ENCODE data around the gene TRIM59. TPM values are rescaled to one million over a fixed set of nuclear protein-coding genes. Genes with fewer than 3 reads are reported as not detected.
"Not testable (repeated sequence)": the region's sequence is repeated elsewhere in the genome, so short reads cannot be mapped to it uniquely, and the experiment has no call there.

TRIM59 gene
- total RNA-seq, 1 donor from 2014 or later = 33.2 TPM

GRCh38 chr3:160473978-160474377, 24.4 kb upstream of the TRIM59 start:
- H3K36me3 Mint-ChIP-seq (ENCODE audit: low read depth) = no peaks in the 10 kb centered on the region
- no peaks in the 10 kb centered on the region for H3K4me1 Mint-ChIP-seq (ENCODE audit: low read depth)
- no peak for DNase-seq (ENCODE audit: low spot score)
- no peak overlapping the region for H3K27ac Mint-ChIP-seq
- no peaks in the 10 kb centered on the region for H3K27me3 Mint-ChIP-seq (ENCODE audit: insufficient read depth)
- H3K4me3 Mint-ChIP-seq = no peak overlapping the region
- intact Hi-C loops (cut with micrococcal nuclease) = no loop called here
- peaks cover 11% of the 10 kb centered on the region for H3K9me3 Mint-ChIP-seq

- Mint-ChIP-seq H3K4me1 (ENCODE audit: low read depth) (no peaks in the 10 kb centered on the region), H3K27ac (no peak overlapping the region), H3K36me3 (ENCODE audit: low read depth) (no peaks in the 10 kb centered on the region), H3K9me3 (peaks cover 14% of the 10 kb centered on the region), H3K27me3 (ENCODE audit: insufficient read depth) (no peaks in the 10 kb centered on the region), H3K4me3 (no peak overlapping the region)
- intact Hi-C loops (cut with micrococcal nuclease) = no loop called here
- DNase-seq (ENCODE audit: low spot score) = no peak
Observed at GRCh38 chr3:160473221-160473620, 23.6 kb upstream of the TRIM59 start.

- no peaks in the 10 kb centered on the region for H3K27me3 Mint-ChIP-seq (ENCODE audit: insufficient read depth)
- no peaks in the 10 kb centered on the region for H3K36me3 Mint-ChIP-seq (ENCODE audit: low read depth)
- H3K27ac Mint-ChIP-seq = no peak overlapping the region
- no peak for DNase-seq (ENCODE audit: low spot score)
- intact Hi-C loops (cut with micrococcal nuclease) = no loop called here
- H3K4me3 Mint-ChIP-seq = no peak overlapping the region
- peaks cover 14% of the 10 kb centered on the region for H3K9me3 Mint-ChIP-seq
- H3K4me1 Mint-ChIP-seq (ENCODE audit: low read depth) = no peaks in the 10 kb centered on the region
Observed at GRCh38 chr3:160472344-160472743, 22.8 kb upstream of the TRIM59 start.

- no peak overlapping the region for H3K4me3 Mint-ChIP-seq
- intact Hi-C loops (cut with micrococcal nuclease) = no loop called here
- no peaks in the 10 kb centered on the region for H3K36me3 Mint-ChIP-seq (ENCODE audit: low read depth)
- H3K27me3 Mint-ChIP-seq (ENCODE audit: insufficient read depth) = peaks cover 3% of the 10 kb centered on the region
- H3K4me1 Mint-ChIP-seq (ENCODE audit: low read depth) = no peaks in the 10 kb centered on the region
- H3K27ac Mint-ChIP-seq = no peak overlapping the region
- H3K9me3 Mint-ChIP-seq = peaks cover 14% of the 10 kb centered on the region
- DNase-seq (ENCODE audit: low spot score) = no peak
Observed at GRCh38 chr3:160471892-160472291, 22.3 kb upstream of the TRIM59 start.

- H3K36me3 Mint-ChIP-seq (ENCODE audit: low read depth) = no peaks in the 10 kb centered on the region
- H3K4me3 Mint-ChIP-seq = no peak overlapping the region
- H3K27me3 Mint-ChIP-seq (ENCODE audit: insufficient read depth) = peaks cover 16% of the 10 kb centered on the region
- DNase-seq (ENCODE audit: low spot score) = no peak
- intact Hi-C loops (cut with micrococcal nuclease) = no loop called here
- peaks cover 14% of the 10 kb centered on the region for H3K9me3 Mint-ChIP-seq
- no peaks in the 10 kb centered on the region for H3K4me1 Mint-ChIP-seq (ENCODE audit: low read depth)
- no peak overlapping the region for H3K27ac Mint-ChIP-seq
Observed at GRCh38 chr3:160470181-160470580, 20.6 kb upstream of the TRIM59 start.

GRCh38 chr3:160464971-160465370, 15.4 kb upstream of the TRIM59 start:
- H3K27ac Mint-ChIP-seq = no peak overlapping the region
- H3K27me3 Mint-ChIP-seq (ENCODE audit: insufficient read depth) = peaks cover 32% of the 10 kb centered on the region
- H3K36me3 Mint-ChIP-seq (ENCODE audit: low read depth) = no peaks in the 10 kb centered on the region
- no peaks in the 10 kb centered on the region for H3K4me1 Mint-ChIP-seq (ENCODE audit: low read depth)
- H3K4me3 Mint-ChIP-seq = no peak overlapping the region
- no peak for DNase-seq (ENCODE audit: low spot score)
- intact Hi-C loops (cut with micrococcal nuclease) = no loop called here
- peaks cover 13% of the 10 kb centered on the region for H3K9me3 Mint-ChIP-seq

- Mint-ChIP-seq H3K9me3 (peaks cover 7% of the 10 kb centered on the region), H3K4me3 (no peak overlapping the region), H3K27ac (no peak overlapping the region), H3K36me3 (ENCODE audit: low read depth) (no peaks in the 10 kb centered on the region), H3K4me1 (ENCODE audit: low read depth) (no peaks in the 10 kb centered on the region), H3K27me3 (ENCODE audit: insufficient read depth) (peaks cover 32% of the 10 kb centered on the region)
- intact Hi-C loops (cut with micrococcal nuclease) = no loop called here
- DNase-seq (ENCODE audit: low spot score) = no peak
Observed at GRCh38 chr3:160464321-160464720, 14.7 kb upstream of the TRIM59 start.

GRCh38 chr3:160460033-160460432, 10.4 kb upstream of the TRIM59 start:
- H3K4me1 Mint-ChIP-seq (ENCODE audit: low read depth) = no peaks in the 10 kb centered on the region
- DNase-seq (ENCODE audit: low spot score) = no peak
- H3K36me3 Mint-ChIP-seq (ENCODE audit: low read depth) = no peaks in the 10 kb centered on the region
- peaks cover 32% of the 10 kb centered on the region for H3K27me3 Mint-ChIP-seq (ENCODE audit: insufficient read depth)
- H3K27ac Mint-ChIP-seq = no peak overlapping the region
- H3K9me3 Mint-ChIP-seq = no peaks in the 10 kb centered on the region
- H3K4me3 Mint-ChIP-seq = no peak overlapping the region
- intact Hi-C loops (cut with micrococcal nuclease) = no loop called here

GRCh38 chr3:160459450-160459970, 9.9 kb upstream of the TRIM59 start:
- H3K9me3 Mint-ChIP-seq = no peaks in the 10 kb centered on the region
- H3K36me3 Mint-ChIP-seq (ENCODE audit: low read depth) = no peaks in the 10 kb centered on the region
- H3K4me3 Mint-ChIP-seq = no peak overlapping the region
- intact Hi-C loops (cut with micrococcal nuclease) = no loop called here
- H3K27me3 Mint-ChIP-seq (ENCODE audit: insufficient read depth) = peaks cover 28% of the 10 kb centered on the region
- no peak overlapping the region for H3K27ac Mint-ChIP-seq
- H3K4me1 Mint-ChIP-seq (ENCODE audit: low read depth) = no peaks in the 10 kb centered on the region
- no peak for DNase-seq (ENCODE audit: low spot score)

- intact Hi-C loops (cut with micrococcal nuclease) = no loop called here
- DNase-seq (ENCODE audit: low spot score) = no peak
- H3K36me3 Mint-ChIP-seq (ENCODE audit: low read depth) = no peaks in the 10 kb centered on the region
- H3K9me3 Mint-ChIP-seq = no peaks in the 10 kb centered on the region
- H3K4me3 Mint-ChIP-seq = no peak overlapping the region
- H3K4me1 Mint-ChIP-seq (ENCODE audit: low read depth) = no peaks in the 10 kb centered on the region
- H3K27ac Mint-ChIP-seq = no peak overlapping the region
- H3K27me3 Mint-ChIP-seq (ENCODE audit: insufficient read depth) = peaks cover 35% of the 10 kb centered on the region
Observed at GRCh38 chr3:160458151-160458550, 8.6 kb upstream of the TRIM59 start.

GRCh38 chr3:160455846-160456245, 6.3 kb upstream of the TRIM59 start:
- Mint-ChIP-seq H3K27ac (no peak overlapping the region), H3K4me1 (ENCODE audit: low read depth) (no peaks in the 10 kb centered on the region), H3K9me3 (no peaks in the 10 kb centered on the region), H3K27me3 (ENCODE audit: insufficient read depth) (peaks cover 22% of the 10 kb centered on the region), H3K36me3 (ENCODE audit: low read depth) (no peaks in the 10 kb centered on the region), H3K4me3 (no peak overlapping the region)
- no peak for DNase-seq (ENCODE audit: low spot score)
- intact Hi-C loops (cut with micrococcal nuclease) = no loop called here

- peaks cover 5% of the 10 kb centered on the region for H3K9me3 Mint-ChIP-seq
- peaks cover 22% of the 10 kb centered on the region for H3K27me3 Mint-ChIP-seq (ENCODE audit: insufficient read depth)
- H3K4me3 Mint-ChIP-seq = no peak overlapping the region
- peaks cover 3% of the 10 kb centered on the region for H3K36me3 Mint-ChIP-seq (ENCODE audit: low read depth)
- H3K4me1 Mint-ChIP-seq (ENCODE audit: low read depth) = no peaks in the 10 kb centered on the region
- intact Hi-C loops (cut with micrococcal nuclease) = no loop called here
- no peak for DNase-seq (ENCODE audit: low spot score)
- no peak overlapping the region for H3K27ac Mint-ChIP-seq
Observed at GRCh38 chr3:160454995-160455394, 5.4 kb upstream of the TRIM59 start.

- H3K27me3 Mint-ChIP-seq (ENCODE audit: insufficient read depth) = peaks cover 19% of the 10 kb centered on the region
- intact Hi-C loops (cut with micrococcal nuclease); DNase-seq (ENCODE audit: low spot score); H3K9me3 Mint-ChIP-seq; H3K4me3 Mint-ChIP-seq; H3K36me3 Mint-ChIP-seq (ENCODE audit: low read depth); H3K27ac Mint-ChIP-seq: not testable (repeated sequence)
- H3K4me1 Mint-ChIP-seq (ENCODE audit: low read depth) = peaks cover 10% of the 10 kb centered on the region
Observed at GRCh38 chr3:160452251-160452650, 2.7 kb upstream of the TRIM59 start.

GRCh38 chr3:160451602-160452001, 2.0 kb upstream of the TRIM59 start:
- intact Hi-C loops (cut with micrococcal nuclease) = no loop called here
- peaks cover 9% of the 10 kb centered on the region for H3K36me3 Mint-ChIP-seq (ENCODE audit: low read depth)
- H3K9me3 Mint-ChIP-seq = peaks cover 5% of the 10 kb centered on the region

More at GRCh38 chr3:160451602-160452001, 2.0 kb upstream of the TRIM59 start:
- no peak overlapping the region for H3K27ac Mint-ChIP-seq
- no peak for DNase-seq (ENCODE audit: low spot score)
- peaks cover 17% of the 10 kb centered on the region for H3K4me1 Mint-ChIP-seq (ENCODE audit: low read depth)
- H3K4me3 Mint-ChIP-seq = no peak overlapping the region
- peaks cover 12% of the 10 kb centered on the region for H3K27me3 Mint-ChIP-seq (ENCODE audit: insufficient read depth)

Measured in activated T-helper 1 cell treated with anti-CD3 and anti-CD28 coated beads, Interleukin-12 subunit alpha, Interleukin-12 subunit beta, Interleukin-2, Interleukin-4 antibody, amounts not matched to agents 30 ng/mL and 10 ng/mL and 1 ng/mL, durations not matched to agents 14 hours and 24 hours and 36 hours (primary cell).